Smooth muscle cell (in vitro differentiated cells): Measurements from ENCODE around the gene MPV17L. TPM values are rescaled to one million over a fixed set of nuclear protein-coding genes. Genes with fewer than 3 reads are reported as not detected.

Source experiments
- DNase-seq: peaks from one replicate; lab custom pipeline; 2025; ENCODE audit not compliant: unreplicated experiment; lab: John Stamatoyannopoulos, UW
- H2AFZ ChIP-seq: fragments of 200-600 bp; sonication (generic); 2 replicates; pipeline ENCODE4 v1.6.0; 2016; ENCODE audit warnings: antibody characterized with exemption, low read depth, mild to moderate bottlenecking
- H3F3A ChIP-seq: fragments of 200-600 bp; sonication (generic); 2 replicates; pipeline ENCODE4 v1.6.0; 2017; ENCODE audit warnings: antibody characterized with exemption, low read depth
- H3K27ac ChIP-seq: fragments of 200-600 bp; sonication (generic); 2 replicates; pipeline ENCODE4 v1.5.1; 2016; ENCODE audit warnings: low read depth, mild to moderate bottlenecking
- H3K27me3 ChIP-seq: fragments of 200-600 bp; sonication (generic); 2 replicates; pipeline ENCODE4 v1.6.1; 2016; ENCODE audit warnings: low read depth, mild to moderate bottlenecking
- H3K36me3 ChIP-seq: fragments of 200-600 bp; sonication (generic); 2 replicates; pipeline ENCODE4 v1.5.1; 2016; ENCODE audit warnings: low read depth
- H3K4me1 ChIP-seq: fragments of 200-600 bp; sonication (generic); 2 replicates; pipeline ENCODE4 v1.5.1; 2016; ENCODE audit warnings: low read depth
- H3K4me2 ChIP-seq: fragments of 200-600 bp; sonication (generic); 2 replicates; pipeline ENCODE4 v1.6.0; 2016; ENCODE audit warnings: mild to moderate bottlenecking
- H3K4me3 ChIP-seq: fragments of 200-600 bp; sonication (generic); 2 replicates; pipeline ENCODE4 v1.5.1; 2016; ENCODE audit warnings: mild to moderate bottlenecking
- H3K79me2 ChIP-seq: fragments of 200-600 bp; sonication (generic); 2 replicates; pipeline ENCODE4 v1.6.0; 2016; ENCODE audit warnings: low read depth, mild to moderate bottlenecking
- H3K9ac ChIP-seq: fragments of 200-600 bp; sonication (generic); 2 replicates; pipeline ENCODE4 v1.6.0; 2016; ENCODE audit warnings: low read depth
- H3K9me3 ChIP-seq: fragments of 200-600 bp; sonication (generic); replicated peaks from 2 replicates; pipeline ENCODE4 v1.5.1; 2016; ENCODE audit warnings: low read depth
- H4K20me1 ChIP-seq: fragments of 200-600 bp; sonication (generic); 2 replicates; pipeline ENCODE4 v1.6.0; 2016; ENCODE audit warnings: low read depth
- CTCF ChIP-seq: fragments of 200-600 bp; sonication (generic); IDR thresholded peaks from 2 replicates; pipeline ENCODE4 v1.5.1; 2017; ENCODE audit warnings: borderline replicate concordance, mild to moderate bottlenecking, antibody characterized with exemption; ENCODE audit not compliant: insufficient read depth, poor library complexity, severe bottlenecking
- WGBS: methylation state at CpG from one replicate; pipeline ENCODE4 v1.1.7; 2016; ENCODE audit warnings: low lambda C conversion rate; 5-methylcytosine and 5-hydroxymethylcytosine counted together
- polyA plus RNA-seq: library from polyadenylated mRNA; unstranded; fragments of >200 nt; fragmentation: Nextera tagmentation; extraction: Ambion mirVana; gene quantifications from 2 replicates; pipeline ENCODE4 v1.2.1, GENCODE V29; 2016
- total RNA-seq: library from RNA; depleted of rRNA; stranded (reverse); fragments of >200 nt; gene quantifications from 2 replicates; pipeline ENCODE4 v1.2.3, GENCODE V29; 2014

MPV17L gene
- total and polyA plus RNA-seq, 2 experiments from 2014 or later = not detected

- Histone ChIP-seq H3F3A (peaks cover 13% of the 10 kb centered on the region), H3K4me2 (no peak overlapping the region), H3K9me3 (no peaks in the 10 kb centered on the region), H3K27me3 (no peaks in the 10 kb centered on the region), H4K20me1 (no peaks in the 10 kb centered on the region), H2AFZ (no peak overlapping the region), H3K9ac (no peak overlapping the region), H3K4me3 (no peak overlapping the region), H3K4me1 (no peaks in the 10 kb centered on the region), H3K27ac (no peak overlapping the region), H3K36me3 (no peaks in the 10 kb centered on the region), H3K79me2 (peaks cover 3% of the 10 kb centered on the region)
- TF ChIP-seq CTCF = no peak
- WGBS = 99% methylated on average over 4 of the region's 4 CpGs
- no peak for DNase-seq
Measured at GRCh38 chr16:15443753-15444152, 48.2 kb downstream of the MPV17L start.

GRCh38 chr16:15444264-15444663 is 48.7 kb downstream of the MPV17L start:
- H3K79me2 ChIP-seq = peaks cover 3% of the 10 kb centered on the region
- no peaks in the 10 kb centered on the region for H3K27me3 ChIP-seq
- H3K9ac ChIP-seq = no peak overlapping the region
- H4K20me1 ChIP-seq = no peaks in the 10 kb centered on the region
- no peak overlapping the region for H3K4me2 ChIP-seq
- no peaks in the 10 kb centered on the region for H3K9me3 ChIP-seq
- H2AFZ ChIP-seq = no peak overlapping the region
- H3K4me3 ChIP-seq = no peak overlapping the region
- no peaks in the 10 kb centered on the region for H3K36me3 ChIP-seq
- H3K4me1 ChIP-seq = no peaks in the 10 kb centered on the region
- 95% methylated on average over 3 of the region's 3 CpGs for WGBS
- DNase-seq = no peak
- peaks cover 12% of the 10 kb centered on the region for H3F3A ChIP-seq
- no peak for TF ChIP-seq CTCF
- no peak overlapping the region for H3K27ac ChIP-seq

DNA sequence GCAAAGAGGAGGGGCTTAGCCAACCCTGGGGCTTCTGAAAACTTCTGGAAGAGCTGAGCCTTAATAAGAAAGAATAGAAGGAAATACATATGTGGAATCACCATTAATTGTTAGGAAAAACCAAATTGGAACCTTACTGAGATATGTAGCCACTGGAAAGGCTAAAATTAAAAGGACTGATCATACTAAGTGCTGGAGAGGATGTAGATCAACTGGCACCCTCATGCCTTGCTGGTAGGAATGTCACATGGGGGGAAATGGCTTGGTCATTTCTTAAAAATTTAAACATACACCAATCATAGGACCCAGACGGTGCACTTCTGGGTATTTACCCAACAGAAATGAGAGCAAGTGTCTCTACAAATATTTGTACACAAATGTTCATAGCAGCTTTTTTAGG is 49.9 kb downstream of the MPV17L start:
- Histone ChIP-seq H3K4me1 (no peaks in the 10 kb centered on the region), H3K27me3 (no peaks in the 10 kb centered on the region), H3K4me3 (no peak overlapping the region), H3K79me2 (peaks cover 3% of the 10 kb centered on the region), H2AFZ (no peak overlapping the region), H4K20me1 (no peaks in the 10 kb centered on the region), H3K36me3 (no peaks in the 10 kb centered on the region), H3K9me3 (no peaks in the 10 kb centered on the region), H3F3A (peaks cover 6% of the 10 kb centered on the region), H3K4me2 (no peak overlapping the region), H3K27ac (no peak overlapping the region), H3K9ac (no peak overlapping the region)
- TF ChIP-seq CTCF = no peak
- 95% methylated on average over 1 of the region's 1 CpG for WGBS
- DNase-seq = no peak

DNA sequence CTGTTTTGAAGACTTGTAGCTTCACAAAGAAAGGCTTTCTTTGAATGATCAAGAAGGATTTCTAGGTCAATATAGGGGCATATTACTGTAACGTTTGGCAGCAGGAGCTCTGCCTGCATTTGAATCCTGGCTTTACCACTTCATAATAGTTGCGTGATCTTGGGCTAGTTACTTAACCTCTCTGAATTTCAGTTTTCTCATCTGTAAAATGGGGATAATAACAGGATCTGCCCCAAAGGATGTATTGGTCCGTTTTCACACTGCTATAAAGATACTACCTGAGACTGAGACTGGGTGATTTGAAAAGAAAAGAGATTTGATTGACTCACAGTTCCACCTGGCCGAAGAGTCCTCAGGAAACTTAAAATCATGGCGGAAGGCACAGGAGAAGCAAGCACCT is 51.3 kb downstream of the MPV17L start:
- 91% methylated on average over 5 of the region's 5 CpGs for WGBS
- Histone ChIP-seq H3K9ac (no peak overlapping the region), H3K79me2 (peaks cover 3% of the 10 kb centered on the region)

More for the DNA sequence above, 51.3 kb downstream of the MPV17L start:
- Histone ChIP-seq H3K36me3 (no peaks in the 10 kb centered on the region), H3K27ac (no peak overlapping the region), H4K20me1 (peaks cover 8% of the 10 kb centered on the region), H3K27me3 (no peaks in the 10 kb centered on the region), H3K4me2 (no peak overlapping the region), H3F3A (no peaks in the 10 kb centered on the region), H2AFZ (no peak overlapping the region), H3K4me1 (no peaks in the 10 kb centered on the region), H3K9me3 (no peaks in the 10 kb centered on the region), H3K4me3 (no peak overlapping the region)
- no peak for TF ChIP-seq CTCF
- DNase-seq = no peak
